HG02938 (cell line): ENCODE measurements around the gene CSTF3.
"Not testable (repeated sequence)": the region's sequence is repeated elsewhere in the genome, so short reads cannot be mapped to it uniquely, and the experiment has no call there.

ENCODE experiments used
- ATAC-seq: cut with Tn5 transposase; IDR thresholded peaks from one replicate; pipeline ENCODE4 v1.9.1; 2021; ENCODE audit warnings: mild to moderate bottlenecking, moderate library complexity; ENCODE audit not compliant: unreplicated experiment

CSTF3 gene

DNA sequence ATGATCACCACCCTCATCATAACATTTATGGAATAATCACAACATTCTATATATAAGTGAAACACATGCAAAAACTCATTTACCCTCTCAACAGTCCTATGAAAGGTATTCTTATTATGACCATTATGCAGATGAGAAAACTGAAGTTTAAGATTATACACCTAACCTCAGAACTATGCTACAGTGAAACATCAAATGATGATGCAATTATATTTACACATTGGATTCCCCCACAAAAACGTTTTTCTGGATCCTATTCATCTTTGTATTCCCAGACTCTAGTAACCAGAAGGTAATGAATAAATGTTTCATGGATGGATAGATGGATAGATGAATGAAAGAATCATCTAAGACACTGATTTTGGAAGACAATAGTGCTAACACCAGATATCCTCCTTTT, 67.1 kb downstream of the CSTF3 start:
- ATAC-seq = no peak

DNA sequence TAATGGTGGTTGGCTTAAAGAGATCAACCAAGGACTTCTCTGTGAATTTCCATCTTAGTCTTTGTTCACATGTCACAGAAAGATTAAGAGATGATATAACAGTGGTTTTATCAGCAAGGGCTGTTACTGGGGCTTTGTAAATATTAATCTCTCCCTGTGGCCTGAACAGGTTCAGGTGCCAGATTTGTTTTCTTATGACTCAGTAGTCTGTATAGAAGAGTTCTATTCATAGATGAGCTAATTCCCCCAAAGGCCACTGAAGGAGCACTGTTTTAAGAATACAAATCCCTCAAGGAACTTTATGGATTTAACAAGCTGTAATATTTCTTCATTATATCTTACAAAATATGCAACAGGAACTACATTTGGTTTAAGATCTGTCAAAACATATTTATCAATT, 71.5 kb downstream of the CSTF3 start:
- ATAC-seq = no peak

DNA sequence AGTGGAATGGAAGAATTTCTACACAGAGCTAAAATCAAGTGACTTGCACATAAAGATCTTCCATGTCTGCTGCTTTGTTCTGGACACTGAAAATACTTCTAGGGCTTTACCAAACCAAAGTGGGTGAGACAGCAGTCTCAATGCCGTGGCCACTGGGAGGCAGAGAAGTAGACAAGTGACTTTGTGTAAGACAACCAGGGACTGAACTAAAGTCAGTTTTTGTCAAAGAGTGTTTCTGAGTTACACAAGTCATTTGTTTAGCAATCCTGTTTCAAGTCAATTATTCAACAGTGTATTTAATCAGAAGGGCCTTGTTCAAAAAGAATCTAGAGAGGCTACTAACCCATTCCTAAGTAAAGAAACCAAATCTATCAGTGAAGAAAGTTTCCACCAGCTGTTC, 75.3 kb downstream of the CSTF3 start:
- no peak for ATAC-seq

DNA sequence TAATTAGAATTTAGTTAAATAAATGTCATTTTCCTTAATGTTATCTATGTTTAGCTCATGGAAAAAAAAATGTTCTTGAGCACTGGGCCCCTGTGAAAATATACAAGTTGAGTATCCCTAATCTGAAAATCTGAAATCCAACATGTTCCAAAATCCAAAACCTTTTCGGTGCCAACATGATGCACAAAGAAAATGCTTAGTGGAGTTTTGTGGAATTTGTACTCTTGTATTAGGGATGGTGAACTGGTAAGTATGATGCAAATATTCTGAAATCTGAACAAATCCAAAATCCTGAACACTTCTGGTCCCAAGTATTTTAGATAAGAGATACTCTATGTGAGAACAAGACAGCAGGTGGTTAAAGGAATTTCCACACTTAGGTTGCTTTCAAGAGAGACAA, 77.4 kb downstream of the CSTF3 start:
- no peak for ATAC-seq

DNA sequence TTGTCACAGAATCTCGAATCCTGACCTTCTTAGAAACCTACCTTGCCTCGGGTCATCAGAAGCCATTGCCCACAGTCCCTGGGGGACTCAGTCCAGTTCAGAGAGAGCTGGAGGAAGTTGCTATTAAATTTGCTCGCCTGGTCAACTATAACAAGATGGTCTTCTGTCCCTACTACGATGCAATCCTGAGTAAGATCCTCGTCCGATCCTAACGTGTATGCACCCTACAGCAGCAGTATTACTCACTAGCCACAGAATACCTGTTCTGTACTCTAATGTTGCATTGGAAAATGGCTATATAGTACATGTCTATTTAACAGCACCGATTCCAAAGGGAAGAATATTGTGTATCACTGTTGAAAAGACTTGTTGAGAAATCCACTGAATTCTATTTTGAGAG, 88.8 kb downstream of the CSTF3 start:
- ATAC-seq = no peak

DNA sequence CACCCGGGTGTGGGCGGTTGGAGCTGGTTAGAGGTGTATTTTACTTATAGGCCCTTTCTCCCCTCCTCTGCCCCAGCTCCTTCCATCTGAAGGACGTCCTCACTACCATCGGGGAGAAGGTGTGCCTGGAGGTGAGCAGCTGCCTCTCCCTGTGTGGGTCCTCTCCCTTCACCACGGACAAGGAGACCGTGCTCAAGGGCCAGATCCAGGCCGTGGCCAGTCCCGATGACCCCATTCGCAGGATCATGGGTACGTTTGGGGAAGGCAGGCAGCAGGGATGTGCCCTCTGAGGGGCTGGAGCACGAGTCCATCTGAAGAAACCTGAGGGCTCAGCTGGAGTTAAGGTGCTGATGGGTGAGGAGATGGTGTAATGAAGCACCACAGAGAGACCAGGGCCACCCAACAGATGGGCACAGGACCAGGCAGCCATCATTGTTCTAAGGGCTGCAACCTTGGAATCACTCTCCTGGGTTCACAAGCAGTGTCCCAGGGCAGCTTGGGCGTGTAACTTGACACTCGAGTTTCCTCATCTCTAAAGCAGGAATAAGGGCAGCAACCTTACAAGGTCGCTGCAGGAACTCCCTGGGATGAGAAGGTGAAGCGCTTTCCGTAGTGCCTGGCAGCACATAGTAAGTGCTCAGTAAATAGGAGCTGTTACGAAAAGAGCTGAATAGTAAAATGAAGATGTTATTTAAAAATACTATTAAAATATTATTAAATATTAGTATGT, 92.5 kb downstream of the CSTF3 start:
- no peak for ATAC-seq

DNA sequence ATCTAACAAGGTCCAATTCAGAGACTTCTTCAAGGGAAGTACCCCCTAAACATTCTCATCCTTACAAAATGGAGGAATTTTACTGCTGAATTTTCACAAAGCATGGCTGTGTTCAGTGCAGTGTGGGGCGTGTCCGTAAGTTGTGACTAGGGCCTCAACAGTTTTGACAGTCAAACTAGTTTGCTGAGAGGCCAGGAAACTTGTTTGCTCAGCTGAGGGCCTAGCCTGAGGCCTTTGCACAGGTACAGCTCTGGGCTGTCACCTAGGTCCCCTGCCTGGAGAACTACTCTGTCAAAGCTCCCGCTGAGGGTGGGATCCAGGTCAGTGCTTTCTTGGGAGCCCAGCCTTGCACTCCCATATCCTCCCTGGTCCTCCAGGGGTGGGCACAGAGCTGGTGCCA, 94.0 kb downstream of the CSTF3 start:
- ATAC-seq = no peak

DNA sequence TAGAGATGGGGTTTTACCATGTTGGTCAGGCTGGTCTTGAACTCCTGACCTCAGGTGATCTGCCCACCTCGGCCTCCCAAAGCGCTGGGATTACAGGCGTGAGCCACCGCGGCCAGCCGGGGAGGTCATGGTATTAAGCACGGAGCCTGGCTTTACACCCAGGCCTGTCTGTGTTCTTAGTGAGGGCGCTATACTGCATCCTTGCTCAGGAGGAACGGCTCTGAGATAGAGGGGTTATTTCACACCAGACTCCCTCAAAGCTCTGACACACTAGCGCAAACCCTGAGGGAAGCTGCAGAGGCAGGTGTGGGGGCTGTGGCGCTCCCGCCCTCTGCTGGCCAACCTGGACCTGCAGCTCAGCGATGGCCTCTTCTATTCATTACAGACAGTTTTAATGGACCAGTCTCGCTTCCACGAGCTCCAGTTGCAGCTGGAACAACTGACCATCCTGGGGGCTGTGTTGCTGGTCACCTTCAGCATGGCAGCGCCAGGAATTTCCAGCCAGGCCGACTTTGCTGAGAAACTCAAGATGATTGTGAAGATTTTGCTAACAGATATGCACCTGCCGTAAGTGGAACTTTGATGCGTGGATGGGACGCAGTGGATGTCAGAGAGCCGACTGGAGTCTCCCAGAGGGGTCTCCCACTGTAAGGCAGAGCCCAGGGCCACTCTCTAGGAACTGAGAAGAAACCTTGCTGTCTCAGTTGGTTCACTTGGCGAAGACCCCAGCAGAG, 95.7 kb downstream of the CSTF3 start:
- peak; percentile 34 for ATAC-seq

GRCh38 chr11:33064866-33065265, 96.4 kb downstream of the CSTF3 start:
- no peak for ATAC-seq

DNA sequence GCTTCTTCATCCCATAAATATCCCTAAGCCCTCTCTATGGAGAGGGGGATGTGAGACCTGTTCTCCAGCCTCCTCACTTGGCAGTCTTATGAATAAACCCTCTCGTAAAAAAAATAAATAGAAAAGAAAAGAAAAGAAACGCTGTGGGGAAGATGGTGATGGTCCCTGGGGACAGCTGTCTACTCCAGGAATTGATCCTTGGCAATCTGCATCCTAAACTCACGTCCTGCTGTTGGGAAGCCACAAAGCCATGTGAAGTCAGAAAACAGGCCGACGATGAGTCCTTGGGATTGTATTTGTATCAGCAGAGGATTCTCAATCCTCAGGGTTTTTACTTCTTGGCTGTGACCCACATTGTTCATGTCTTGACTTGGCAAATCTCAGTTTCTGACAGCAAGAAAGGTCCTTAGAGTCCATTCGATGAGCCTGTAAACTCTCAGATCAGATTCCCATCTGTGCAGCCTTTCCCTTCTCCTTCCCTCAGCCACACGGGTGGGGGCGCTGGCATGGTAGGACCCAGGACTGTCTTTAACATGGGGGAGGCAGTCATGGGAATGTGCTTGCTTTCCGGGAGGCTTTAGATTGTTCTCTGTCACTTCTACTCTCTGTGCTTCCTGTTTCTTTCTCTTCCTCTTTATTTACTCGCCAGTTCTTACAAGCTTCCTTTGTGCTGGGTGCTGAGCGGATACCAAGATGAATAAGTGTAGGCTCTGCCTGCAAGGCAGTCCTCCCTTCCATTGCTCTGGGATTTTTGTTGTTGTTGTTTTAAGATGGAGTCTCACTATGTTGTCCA, 97.1 kb downstream of the CSTF3 start:
- no peak for ATAC-seq

- no peak for ATAC-seq
These were observed 97.9 kb downstream of the CSTF3 start for GRCh38 chr11:33063326-33063881.

GRCh38 chr11:33062137-33062536, 99.1 kb downstream of the CSTF3 start:
- ATAC-seq = no peak

GRCh38 chr11:33060271-33060670, 101.0 kb downstream of the CSTF3 start:
- no peak for ATAC-seq

- no peak for ATAC-seq
These were observed 101.8 kb downstream of the CSTF3 start for GRCh38 chr11:33059331-33060007.

GRCh38 chr11:33057284-33057683, 104.0 kb downstream of the CSTF3 start:
- no peak for ATAC-seq

DNA sequence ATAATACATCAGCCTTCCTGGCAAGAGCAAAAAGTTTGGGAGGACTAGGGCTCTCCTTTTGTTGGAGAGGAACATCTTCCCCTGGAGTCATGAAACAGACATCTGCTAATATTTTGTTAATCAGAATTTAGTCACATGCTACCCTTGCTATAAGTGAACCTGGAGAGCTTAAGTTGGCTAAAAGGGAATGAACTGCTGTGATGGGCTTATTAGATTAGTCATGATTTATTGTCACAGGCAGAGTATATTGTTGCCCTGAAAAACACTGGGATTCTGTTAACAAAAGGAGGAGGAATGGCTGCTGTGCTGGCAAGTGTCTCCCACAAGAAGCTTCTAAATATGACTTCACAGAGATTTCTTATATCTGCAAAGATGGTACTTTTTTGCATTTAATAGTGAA, 105.9 kb downstream of the CSTF3 start:
- no peak for ATAC-seq

DNA sequence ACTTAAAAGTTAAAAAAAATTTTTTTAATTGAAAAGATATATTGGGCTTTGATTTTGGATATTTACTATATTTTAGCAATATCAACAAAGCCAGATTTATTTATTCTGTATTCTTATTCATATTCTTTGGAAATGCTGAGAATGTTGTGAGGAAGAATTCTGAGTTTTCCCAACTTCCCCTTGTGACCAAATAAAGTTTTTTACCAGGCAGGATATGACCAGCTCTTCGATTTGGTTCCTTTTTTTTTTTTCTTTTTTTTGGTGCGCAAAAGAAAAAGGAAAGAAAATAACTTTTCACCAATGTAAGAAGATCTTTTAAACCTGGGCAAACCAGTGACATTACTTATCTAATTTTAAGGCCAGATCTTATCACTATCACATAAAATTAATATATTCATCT, 109.0 kb downstream of the CSTF3 start:
- no peak for ATAC-seq

GRCh38 chr11:33049565-33050408, 111.5 kb downstream of the CSTF3 start:
- ATAC-seq = not testable (repeated sequence)

- ATAC-seq = not testable (repeated sequence)
These were observed 112.6 kb downstream of the CSTF3 start for GRCh38 chr11:33048701-33049100.
